HG02678 (cell line): Measurements from ENCODE around the gene UBE2G1.

Source experiments
- ATAC-seq: cut with Tn5 transposase; IDR thresholded peaks from one replicate; pipeline ENCODE4 v1.9.1; 2021; ENCODE audit warnings: mild to moderate bottlenecking, moderate library complexity; ENCODE audit not compliant: unreplicated experiment

The UBE2G1 gene

DNA sequence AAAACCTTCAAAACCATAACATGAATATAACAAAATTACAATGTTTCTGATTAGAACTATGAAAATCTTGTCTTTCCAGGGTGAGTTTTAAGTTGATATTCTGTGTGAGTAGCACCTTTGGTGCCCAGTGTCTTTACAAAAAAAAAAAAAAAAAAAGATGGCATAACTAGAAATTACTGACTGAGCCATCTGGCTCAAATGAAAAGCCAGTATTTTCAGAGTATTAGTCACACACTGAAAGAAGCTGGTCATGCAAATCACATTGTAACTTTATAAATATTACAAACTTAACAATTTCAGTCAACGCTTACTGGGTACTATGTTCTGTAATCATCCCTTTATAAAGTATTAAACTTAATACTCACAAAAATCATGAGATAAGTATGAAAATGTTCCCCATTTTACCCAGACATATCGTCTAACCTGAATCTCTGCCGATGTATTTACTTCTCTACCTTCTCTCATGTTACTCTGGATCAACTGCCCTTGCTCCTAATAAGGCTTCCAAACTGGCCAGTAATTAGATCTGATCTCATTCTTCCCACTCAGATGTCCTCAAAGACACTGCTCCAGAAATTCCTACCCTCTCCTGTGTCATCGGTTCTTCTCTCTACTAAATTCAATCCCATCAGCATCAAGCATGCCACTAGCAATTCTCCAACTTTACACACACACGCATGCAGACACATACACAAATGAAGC lies 25.4 kb downstream of the UBE2G1 start:
- ATAC-seq, result no peak

GRCh38 chr17:4334776-4335584 lies 31.5 kb downstream of the UBE2G1 start:
- no peak for ATAC-seq

DNA sequence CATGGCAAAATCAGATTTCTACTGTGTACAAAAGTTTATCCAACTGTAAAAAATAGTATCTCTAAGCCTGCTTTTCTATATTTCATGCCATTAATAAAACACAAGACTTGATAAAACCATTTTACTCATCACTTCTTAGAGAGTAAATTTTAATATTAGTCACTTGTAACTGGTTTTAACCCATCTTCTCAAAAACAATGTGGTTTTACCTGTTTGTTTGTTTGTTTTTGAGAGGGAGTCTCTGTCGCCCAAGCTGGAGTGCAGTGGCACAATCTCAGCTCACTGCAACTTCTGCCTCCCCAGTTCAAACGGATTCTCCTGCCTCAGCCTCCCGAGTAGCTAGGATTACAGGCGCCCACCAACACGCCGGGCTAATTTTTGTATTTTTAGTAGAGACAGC lies 32.1 kb downstream of the UBE2G1 start:
- ATAC-seq, result no peak

DNA sequence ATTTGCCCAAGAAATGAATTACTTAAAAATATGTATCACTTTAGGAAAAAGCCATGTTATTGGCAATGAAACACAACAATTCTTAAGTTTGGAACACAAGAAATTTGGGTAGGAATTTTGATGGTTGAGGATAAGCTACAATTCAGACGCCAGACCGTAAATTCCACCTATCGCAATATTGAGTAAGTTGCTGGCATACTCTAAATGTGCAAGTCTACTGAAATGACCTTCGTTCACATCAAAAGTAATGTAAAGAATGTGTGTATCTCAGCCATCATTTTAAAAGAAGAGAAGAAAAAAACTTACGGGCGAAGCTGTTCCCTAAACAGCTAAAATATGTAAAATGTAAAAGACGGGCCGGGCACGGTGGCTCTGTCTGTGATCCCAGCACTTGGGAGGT lies 33.4 kb downstream of the UBE2G1 start:
- no peak for ATAC-seq

DNA sequence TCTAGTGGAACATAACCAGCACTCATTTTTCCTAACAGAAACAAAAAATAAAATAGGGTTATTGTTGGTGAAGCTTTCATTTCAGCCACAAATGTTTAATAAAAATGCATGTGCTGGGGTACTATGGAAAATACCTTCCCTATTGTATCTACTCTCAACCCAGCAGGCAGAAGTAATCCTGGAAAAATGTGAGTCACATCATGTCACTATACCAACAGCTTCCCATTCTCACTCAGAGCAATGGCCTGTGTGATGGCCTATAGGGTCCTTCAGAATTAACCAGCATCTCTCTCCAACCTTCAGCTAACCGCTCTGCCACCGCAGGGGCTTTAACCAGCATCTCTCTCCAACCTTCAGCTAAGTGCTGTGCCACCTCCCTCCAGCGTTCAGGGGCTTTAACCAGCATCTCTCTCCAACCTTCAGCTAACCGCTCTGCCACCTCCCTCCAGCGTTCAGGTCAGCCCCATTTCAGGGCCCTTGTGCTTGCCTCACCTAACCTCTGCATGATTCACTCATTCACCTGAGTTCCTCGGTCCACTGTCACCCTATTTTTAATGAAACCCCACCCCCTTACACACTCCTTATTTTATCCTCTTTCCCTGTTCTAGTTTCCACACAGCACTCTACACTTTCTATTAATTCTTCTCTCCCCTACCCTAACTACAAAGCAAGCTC lies 34.0 kb downstream of the UBE2G1 start:
- ATAC-seq, result no peak

- no peak for ATAC-seq
Observed at GRCh38 chr17:4331614-4332013, 34.9 kb downstream of the UBE2G1 start.

- ATAC-seq, result no peak
Observed at GRCh38 chr17:4329838-4330237, 36.6 kb downstream of the UBE2G1 start.

DNA sequence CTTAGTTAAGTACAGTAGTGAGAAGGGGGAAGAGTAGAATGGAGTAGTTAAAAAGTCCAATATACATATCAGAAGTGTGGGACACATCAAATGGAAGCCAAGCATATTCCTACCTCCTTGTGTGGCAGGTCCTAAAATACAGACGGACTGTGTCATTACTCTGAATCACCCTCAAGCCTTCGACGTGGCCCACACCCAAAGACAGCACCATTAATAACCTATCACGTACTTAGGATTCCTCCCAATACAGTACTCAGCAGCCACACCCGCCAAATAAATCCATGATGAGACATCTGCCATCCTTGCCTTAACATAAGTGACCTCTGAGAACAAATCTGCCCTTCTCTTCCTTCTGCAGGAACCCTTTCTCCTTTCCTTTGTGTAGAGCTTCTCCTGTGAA lies 38.9 kb downstream of the UBE2G1 start:
- ATAC-seq, result no peak

- ATAC-seq, result no peak
Observed at GRCh38 chr17:4326608-4327007, 39.9 kb downstream of the UBE2G1 start.

GRCh38 chr17:4326112-4326511 lies 40.4 kb downstream of the UBE2G1 start:
- ATAC-seq, result no peak

DNA sequence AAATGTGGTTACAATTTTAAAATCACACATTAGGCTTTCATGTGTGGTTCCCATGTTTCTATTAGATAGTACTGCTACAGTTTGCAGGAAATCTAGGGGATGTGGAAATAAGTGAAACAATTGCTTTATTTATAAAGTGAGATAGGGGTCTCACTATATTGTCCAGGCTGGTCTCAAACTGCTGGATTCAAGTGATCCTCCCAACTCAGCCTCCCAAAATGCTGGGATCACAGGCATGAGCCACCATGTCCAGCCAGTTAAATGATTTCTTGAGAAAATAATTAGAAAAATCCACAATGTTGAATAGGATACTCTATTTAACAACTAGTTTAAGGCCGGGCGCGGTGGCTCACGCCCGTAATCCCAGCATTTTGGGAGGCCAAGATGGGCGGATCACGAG lies 42.0 kb downstream of the UBE2G1 start:
- no peak for ATAC-seq

DNA sequence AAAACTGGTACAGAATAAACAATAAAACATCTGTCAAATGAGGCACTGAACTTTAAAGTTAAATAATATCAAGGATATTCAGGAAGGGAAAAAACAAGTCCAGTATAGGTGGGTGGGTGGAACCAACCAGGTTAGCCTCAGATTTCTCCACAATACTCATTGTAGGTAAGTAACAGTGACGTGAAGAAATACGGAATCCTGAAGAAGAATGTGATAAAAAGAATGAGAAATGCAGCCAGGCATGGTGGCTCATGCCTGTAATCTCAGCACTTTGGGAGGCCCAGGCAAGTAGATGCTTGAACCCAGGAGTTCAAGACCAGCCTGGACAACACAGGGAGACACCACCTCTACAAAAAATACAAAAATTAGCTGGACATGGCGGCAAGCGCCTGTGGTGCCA lies 47.3 kb downstream of the UBE2G1 start:
- ATAC-seq, result no peak

DNA sequence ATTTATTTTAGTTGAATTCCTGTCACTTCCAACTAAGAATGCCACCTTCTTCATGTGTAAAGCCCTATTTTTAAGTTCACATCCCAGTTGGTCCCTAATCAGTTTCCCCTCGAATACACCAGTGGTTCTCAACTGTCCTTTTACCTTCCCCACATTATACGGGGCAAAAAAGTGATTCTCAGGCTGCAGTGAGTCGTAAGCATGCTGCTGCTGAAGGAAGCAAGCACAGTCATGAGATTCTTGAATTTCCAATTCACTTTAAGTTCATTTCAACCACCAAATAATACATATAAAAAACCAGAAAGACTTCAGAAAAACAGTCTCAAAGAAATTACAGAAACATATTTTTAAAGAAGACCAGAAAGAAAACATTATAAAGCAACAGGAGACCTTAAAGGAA lies 47.9 kb downstream of the UBE2G1 start:
- no peak for ATAC-seq

DNA sequence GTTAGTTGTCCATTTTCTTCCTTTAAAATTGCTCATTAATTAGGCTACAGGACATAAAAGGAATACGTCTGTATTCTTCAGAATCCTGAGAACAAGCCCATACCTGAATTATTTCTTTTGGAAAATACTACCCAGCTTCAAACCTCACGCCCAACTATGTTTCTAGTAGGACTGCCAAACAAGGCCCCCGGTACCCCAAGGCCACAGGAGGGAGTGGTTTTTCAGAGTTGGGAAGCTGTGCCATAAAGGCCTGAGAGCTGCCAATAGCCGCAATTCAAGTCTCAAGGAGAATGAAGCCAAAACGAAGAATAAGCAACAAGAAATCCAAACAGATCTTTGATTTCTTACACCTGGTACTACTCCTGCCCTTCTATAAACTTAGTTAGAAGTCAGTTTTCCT lies 48.3 kb downstream of the UBE2G1 start:
- no peak for ATAC-seq

DNA sequence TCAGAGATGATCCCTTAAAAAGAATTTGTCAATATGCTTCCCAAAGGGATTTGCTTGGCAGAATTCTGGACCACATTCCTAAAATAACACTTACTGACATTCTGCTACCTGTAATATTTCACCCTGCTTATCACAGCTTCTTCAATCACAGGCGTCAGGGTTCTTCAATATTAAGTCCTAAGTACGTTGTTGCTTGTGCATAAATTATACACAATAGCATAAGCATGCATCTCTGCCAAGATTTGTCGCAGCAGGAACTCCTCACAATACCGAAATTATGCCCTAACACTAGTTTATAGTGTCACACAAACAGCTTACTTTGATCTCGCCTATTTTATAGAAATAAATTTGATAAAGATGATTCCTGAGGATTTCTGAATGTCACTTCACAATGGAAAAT lies 48.9 kb downstream of the UBE2G1 start:
- no peak for ATAC-seq

DNA sequence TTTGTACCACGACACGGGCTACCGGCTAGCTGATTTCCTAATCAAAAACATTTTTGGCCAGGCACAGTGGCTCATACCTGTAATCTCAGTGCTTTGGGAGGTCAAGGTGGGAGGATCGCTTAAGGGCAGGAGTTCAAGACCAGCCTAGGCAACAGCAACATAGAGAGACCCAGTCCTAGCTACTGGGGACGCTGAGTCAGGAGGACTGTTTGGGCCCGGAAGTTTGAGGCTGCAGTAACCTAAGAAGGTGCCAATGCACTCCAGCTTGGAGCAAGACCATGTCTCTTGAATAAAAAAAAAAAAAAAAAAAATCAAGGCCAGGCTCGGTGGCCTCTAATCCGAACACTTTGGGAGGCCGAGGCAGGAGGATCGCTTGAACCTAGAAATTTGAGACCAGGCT lies 49.8 kb downstream of the UBE2G1 start:
- ATAC-seq, result no peak

- ATAC-seq, result no peak
Observed at GRCh38 chr17:4314618-4315017, 51.9 kb downstream of the UBE2G1 start.

DNA sequence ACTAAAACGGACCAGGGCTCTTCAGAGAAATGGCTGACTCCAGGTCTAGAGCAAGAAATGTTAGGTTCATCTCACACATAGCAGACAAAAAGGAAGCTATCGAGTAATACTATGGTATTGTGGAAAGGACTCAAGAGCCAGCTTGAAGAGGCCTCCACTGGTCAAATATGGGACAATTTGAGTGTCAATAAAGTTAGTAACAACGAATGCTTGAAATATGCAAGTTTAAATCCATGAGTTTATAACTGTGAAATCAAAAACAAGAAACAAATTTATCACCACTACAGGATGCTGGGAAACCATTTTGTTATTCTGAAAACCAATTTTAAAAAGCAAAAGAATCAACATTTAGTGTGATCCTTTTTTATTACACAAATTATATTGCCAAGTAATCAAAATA lies 52.3 kb downstream of the UBE2G1 start:
- no peak for ATAC-seq

- no peak for ATAC-seq
Observed at GRCh38 chr17:4313221-4314114, 53.0 kb downstream of the UBE2G1 start.

- no peak for ATAC-seq
Observed at GRCh38 chr17:4310354-4311060, 56.0 kb downstream of the UBE2G1 start.
